Measurements from ENCODE around the gene SPOPL. TPM values are rescaled to one million over a fixed set of nuclear protein-coding genes. Genes with fewer than 3 reads are reported as not detected.

Gene SPOPL
- total RNA-seq, 1 experiment from 2014 or later, result 20.3 TPM

DNA sequence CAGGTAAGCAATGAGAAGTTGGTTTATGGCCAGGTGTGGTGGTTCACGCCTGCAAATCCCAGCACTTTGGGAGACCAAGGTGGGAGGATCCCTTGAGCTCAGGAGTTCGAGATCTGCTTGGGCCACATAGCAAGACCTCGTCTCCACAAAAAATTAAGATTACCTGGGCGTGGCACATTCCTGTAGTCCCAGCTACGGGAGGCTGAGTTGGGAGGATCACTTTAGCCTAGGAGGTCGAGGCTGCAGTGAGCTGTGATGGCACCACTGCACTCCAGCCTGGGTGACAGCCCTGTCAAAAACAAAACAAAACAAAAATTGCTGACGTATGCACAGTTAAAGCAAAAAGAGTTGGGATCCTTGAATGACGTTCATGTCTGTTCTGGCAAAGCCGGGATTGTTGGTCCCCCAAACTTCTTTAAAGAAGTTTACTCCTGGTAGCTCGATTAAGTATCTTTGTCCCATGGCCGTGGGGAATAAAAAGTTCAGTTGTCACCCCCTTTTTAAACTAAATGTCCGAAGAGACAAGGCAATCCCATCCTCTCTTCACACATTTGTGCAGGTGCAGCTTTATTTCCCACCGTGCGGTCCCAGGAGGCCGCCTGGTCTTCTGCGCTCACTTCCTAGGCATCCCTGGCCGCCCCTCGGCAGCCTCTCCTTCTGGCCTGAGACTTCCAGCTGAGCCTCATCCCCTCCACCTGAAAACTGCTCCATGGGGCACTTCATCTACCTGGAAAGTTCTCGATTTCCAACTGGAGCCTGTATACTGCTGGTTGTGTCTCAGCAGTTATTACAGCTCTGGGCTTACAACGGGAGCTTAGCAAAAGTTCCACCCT, 762 bp upstream of the SPOPL start:
- Histone ChIP-seq H3K27ac (ENCODE audit: low read depth, low read length, poor library complexity, severe bottlenecking) (peak overlapping the region; percentile 86), H3K4me3 (ENCODE audit: low read depth, low read length, poor library complexity, severe bottlenecking) (peak overlapping the region; percentile 93), H3K9me3 (ENCODE audit: low read depth, low read length, poor library complexity, severe bottlenecking) (no peaks in the 10 kb centered on the region), H3K36me3 (ENCODE audit: insufficient read depth, low read length, poor library complexity, severe bottlenecking) (no peaks in the 10 kb centered on the region), H3K27me3 (replicated peaks; ENCODE audit: insufficient read depth, low read depth, low read length, poor library complexity) (no peaks in the 10 kb centered on the region), H3K4me1 (ENCODE audit: insufficient read depth, low read length, poor library complexity, severe bottlenecking) (peaks cover 13% of the 10 kb centered on the region)
- TF ChIP-seq EZH2 (IDR thresholded peaks at IDR 0.05; ENCODE audit: borderline replicate concordance, low read depth, low read length, poor library complexity, severe bottlenecking), result no peak
- TF ChIP-seq, protein P1, sequence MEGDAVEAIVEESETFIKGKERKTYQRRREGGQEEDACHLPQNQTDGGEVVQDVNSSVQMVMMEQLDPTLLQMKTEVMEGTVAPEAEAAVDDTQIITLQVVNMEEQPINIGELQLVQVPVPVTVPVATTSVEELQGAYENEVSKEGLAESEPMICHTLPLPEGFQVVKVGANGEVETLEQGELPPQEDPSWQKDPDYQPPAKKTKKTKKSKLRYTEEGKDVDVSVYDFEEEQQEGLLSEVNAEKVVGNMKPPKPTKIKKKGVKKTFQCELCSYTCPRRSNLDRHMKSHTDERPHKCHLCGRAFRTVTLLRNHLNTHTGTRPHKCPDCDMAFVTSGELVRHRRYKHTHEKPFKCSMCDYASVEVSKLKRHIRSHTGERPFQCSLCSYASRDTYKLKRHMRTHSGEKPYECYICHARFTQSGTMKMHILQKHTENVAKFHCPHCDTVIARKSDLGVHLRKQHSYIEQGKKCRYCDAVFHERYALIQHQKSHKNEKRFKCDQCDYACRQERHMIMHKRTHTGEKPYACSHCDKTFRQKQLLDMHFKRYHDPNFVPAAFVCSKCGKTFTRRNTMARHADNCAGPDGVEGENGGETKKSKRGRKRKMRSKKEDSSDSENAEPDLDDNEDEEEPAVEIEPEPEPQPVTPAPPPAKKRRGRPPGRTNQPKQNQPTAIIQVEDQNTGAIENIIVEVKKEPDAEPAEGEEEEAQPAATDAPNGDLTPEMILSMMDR (conservative IDR thresholded peaks at IDR 0.05; ENCODE audit: low read depth, low read length), result no peak
- no peak for DNase-seq (ENCODE audit: low spot score)
- intact Hi-C loops (cut with micrococcal nuclease; ENCODE audit: unreplicated experiment), result no loop called here
- BruUV-seq (replicated peaks), result TSS peak; percentile 61
- POLR2A ChIA-PET (ENCODE audit: low non-redundant PET), result no interaction called here
- CTCF ChIA-PET, result no interaction called here

DNA sequence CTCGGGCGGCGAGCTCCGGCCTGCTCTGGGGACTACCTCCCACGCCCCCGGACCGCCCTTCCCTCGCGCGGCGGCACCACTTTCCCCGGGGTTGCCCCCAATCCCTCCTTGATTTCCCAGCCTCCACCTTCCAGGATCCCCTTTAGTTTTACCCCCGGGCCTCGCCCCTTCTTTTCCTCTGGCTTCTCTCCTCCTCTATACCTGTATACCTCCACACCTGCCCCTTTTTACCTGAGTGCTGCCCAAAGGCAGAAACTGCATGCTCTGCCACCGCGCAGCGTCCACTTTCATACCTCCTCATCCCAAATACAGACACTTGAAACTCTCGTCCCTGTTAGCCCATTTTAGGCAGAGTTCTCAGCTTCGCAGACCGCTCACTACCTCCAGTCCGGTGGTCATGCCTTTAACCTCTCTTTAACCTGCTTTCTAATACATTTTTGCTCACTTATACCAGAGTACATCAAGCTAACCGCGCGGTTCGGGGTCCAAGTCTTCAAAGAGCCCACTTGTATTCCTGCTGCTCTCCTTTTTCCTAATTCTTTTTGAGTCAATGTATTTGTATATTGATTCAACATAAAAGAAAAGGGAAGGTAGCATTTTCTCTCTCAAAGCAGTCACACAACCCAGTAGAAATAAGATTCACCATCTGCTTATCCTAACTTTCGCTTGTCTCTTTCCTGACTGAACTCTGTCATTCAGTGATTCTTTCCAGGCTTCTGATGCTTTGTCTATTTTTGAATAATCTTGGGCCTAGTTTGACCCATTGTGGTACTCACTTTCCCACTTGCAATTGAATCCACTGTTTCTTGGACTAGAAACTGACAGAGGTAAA, 901 bp downstream of the SPOPL start:
- peak overlapping the region; percentile 93 for H3K4me3 ChIP-seq (ENCODE audit: low read depth, low read length, poor library complexity, severe bottlenecking)
- ChIA-PET CTCF (no interaction called here), POLR2A (ENCODE audit: low non-redundant PET) (no interaction called here)
- TF ChIP-seq, protein P1 (conservative IDR thresholded peaks at IDR 0.05; ENCODE audit: low read depth, low read length), result no peak
- TF ChIP-seq EZH2 (IDR thresholded peaks at IDR 0.05; ENCODE audit: borderline replicate concordance, low read depth, low read length, poor library complexity, severe bottlenecking), result no peak
- peaks cover 13% of the 10 kb centered on the region for H3K4me1 ChIP-seq (ENCODE audit: insufficient read depth, low read length, poor library complexity, severe bottlenecking)
- peak; percentile 4 for DNase-seq (ENCODE audit: low spot score)
- TSS peak; percentile 43 for BruUV-seq (replicated peaks)
- no peaks in the 10 kb centered on the region for H3K27me3 ChIP-seq (replicated peaks; ENCODE audit: insufficient read depth, low read depth, low read length, poor library complexity)
- H3K9me3 ChIP-seq (ENCODE audit: low read depth, low read length, poor library complexity, severe bottlenecking), result no peaks in the 10 kb centered on the region
- H3K36me3 ChIP-seq (ENCODE audit: insufficient read depth, low read length, poor library complexity, severe bottlenecking), result no peaks in the 10 kb centered on the region
- intact Hi-C loops (cut with micrococcal nuclease; ENCODE audit: unreplicated experiment), result no loop called here
- peak overlapping the region; percentile 86 for H3K27ac ChIP-seq (ENCODE audit: low read depth, low read length, poor library complexity, severe bottlenecking)

DNA sequence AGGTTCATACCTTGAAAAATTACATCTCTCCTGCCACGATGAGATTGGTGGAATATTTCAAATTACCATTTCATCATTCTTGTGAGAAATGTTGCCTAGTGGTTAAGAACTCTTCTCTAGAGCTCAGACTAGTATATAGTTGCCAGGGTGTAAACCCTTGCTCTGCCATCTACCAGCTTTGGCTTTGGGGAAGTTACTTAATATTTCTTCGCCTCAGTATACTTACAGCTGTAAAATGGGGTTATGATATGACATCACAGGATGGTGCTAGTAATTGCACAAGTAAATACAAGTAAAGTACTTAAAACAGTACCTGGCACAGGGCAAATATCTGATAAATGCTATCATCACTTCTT, 1.5 kb downstream of the SPOPL start:
- H3K4me1 ChIP-seq (ENCODE audit: insufficient read depth, low read length, poor library complexity, severe bottlenecking), result peaks cover 13% of the 10 kb centered on the region
- BruUV-seq (replicated peaks), result no TSS peak
- ChIA-PET POLR2A (ENCODE audit: low non-redundant PET) (no interaction called here), CTCF (no interaction called here)
- no peaks in the 10 kb centered on the region for H3K36me3 ChIP-seq (ENCODE audit: insufficient read depth, low read length, poor library complexity, severe bottlenecking)
- H3K27ac ChIP-seq (ENCODE audit: low read depth, low read length, poor library complexity, severe bottlenecking), result peak overlapping the region; percentile 86
- H3K27me3 ChIP-seq (replicated peaks; ENCODE audit: insufficient read depth, low read depth, low read length, poor library complexity), result no peaks in the 10 kb centered on the region
- DNase-seq (ENCODE audit: low spot score), result peak; percentile 4
- TF ChIP-seq, protein P1 (conservative IDR thresholded peaks at IDR 0.05; ENCODE audit: low read depth, low read length), result no peak
- no peak for TF ChIP-seq EZH2 (IDR thresholded peaks at IDR 0.05; ENCODE audit: borderline replicate concordance, low read depth, low read length, poor library complexity, severe bottlenecking)
- H3K4me3 ChIP-seq (ENCODE audit: low read depth, low read length, poor library complexity, severe bottlenecking), result peak overlapping the region; percentile 93
- intact Hi-C loops (cut with micrococcal nuclease; ENCODE audit: unreplicated experiment), result no loop called here
- no peaks in the 10 kb centered on the region for H3K9me3 ChIP-seq (ENCODE audit: low read depth, low read length, poor library complexity, severe bottlenecking)
